Smooth muscle cell of the brain vasculature (primary cell): Measurements from ENCODE around the gene FBXO11.

ENCODE experiments used
- DNase-seq: peaks from one replicate; pipeline ENCODE4 v3.0.0-alpha.2; 2012; ENCODE audit warnings: low read depth, low spot score

The FBXO11 gene

DNA sequence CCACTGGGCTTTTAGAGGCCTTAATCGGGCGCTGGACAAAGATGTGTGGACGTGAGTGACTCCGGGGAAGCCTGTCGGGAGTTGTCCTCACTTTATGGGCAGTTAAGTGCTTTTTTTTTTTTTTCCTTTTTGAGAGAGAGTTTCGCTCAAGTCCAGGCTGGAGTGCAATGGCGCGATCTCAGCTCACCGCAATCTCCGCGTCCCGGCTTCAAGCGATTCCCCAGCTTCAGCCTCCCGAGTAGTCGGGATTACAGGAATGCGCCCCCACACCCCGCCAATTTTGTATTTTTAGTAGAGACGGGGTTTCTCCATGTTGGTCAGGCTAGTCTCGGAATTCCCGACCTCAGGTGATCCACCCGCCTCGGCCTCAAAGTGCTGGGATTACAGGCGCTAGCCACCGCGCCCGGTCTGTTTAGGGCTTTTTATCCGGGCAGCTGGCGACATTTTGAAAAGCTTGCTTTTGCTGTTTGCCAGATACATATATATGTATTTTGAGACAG is 121.9 kb downstream of the FBXO11 start:
- no peak for DNase-seq

DNA sequence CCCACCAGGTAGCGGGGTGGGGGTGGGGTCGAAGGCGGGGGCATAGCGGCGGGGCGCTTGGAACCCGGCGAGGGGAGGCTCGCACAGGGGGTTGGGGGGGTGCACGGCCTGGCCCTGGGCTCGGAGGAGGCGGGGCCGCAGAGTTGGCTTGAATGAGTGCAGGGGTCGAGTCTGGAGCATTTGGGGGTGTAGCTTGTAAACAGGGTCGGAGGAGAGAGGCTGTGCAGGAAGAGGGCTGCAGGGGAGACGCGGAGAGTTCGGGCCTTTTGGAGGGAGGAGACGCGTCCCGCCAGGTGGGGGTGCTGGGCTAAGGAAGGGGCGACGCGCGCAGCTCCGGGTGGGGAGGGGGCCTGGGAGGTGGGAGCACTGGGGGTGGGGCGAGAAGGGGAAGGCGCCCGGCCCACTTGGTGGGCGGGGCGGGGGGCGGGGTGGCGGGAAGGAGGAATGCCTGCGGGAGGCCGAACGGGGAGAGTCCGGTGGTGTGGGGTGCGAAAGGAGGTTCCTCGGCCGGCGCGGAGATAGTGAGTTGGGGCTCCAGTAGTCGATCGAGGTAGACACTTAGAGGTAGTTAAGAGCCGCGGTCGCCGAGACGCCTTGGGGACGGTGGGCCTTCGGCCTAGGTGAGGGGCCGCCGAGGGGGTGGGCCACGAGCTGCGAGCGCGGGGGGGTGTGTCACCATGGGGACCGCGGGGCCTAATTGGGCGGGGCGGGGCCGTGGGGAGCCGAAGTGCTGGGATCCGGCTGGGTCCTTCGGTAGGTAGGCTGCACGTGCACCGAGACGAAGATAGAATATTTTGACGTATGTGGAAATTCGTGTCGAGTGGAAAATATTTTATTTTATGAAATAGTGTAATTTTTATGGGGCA is 122.6 kb downstream of the FBXO11 start:
- no peak for DNase-seq

DNA sequence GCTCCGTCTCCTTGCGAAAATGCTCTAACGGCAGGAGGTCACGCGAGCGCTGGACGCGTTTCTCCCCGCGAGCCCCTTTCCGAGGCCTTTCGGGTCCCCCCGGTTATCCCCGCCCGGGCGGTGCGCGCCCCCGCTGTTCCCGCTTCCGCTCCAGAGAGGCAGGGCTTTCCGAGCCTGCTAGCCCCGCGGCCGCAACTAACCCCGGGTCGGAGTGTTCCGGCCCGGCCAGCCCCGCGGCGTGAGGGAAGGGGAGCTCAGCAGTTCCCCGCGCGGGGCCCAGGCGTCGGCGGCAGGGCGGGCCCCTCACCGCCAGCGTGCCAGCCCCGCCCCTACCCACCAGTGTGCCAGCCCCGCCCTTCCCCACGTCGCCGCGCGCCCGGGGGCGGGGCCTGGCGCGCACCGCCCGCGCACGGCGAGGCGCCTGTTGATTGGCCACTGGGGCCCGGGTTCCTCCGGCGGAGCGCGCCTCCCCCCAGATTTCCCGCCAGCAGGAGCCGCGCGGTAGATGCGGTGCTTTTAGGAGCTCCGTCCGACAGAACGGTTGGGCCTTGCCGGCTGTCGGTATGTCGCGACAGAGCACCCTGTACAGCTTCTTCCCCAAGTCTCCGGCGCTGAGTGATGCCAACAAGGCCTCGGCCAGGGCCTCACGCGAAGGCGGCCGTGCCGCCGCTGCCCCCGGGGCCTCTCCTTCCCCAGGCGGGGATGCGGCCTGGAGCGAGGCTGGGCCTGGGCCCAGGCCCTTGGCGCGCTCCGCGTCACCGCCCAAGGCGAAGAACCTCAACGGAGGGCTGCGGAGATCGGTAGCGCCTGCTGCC is 123.4 kb downstream of the FBXO11 start, which contains the start of gene MSH6:
TSS of gene MSH6 (plus strand) at position 475 of the 815 bp plus-strand sequence. CDS start at position 564, 89 bp downstream.
- peak; percentile 62 for DNase-seq

DNA sequence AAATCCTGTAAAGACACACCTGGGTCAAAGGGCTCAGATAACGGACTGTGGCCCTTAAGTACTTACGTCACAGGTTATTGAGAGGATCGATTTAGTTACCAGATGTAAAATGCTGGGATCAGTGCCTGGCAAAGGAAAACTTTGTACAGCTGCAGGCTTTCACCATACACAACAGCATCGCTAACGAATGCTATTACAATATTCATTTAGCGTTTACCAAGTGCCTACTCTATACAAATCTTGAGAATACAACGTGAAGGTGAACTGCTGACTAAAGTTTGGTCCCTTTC is 124.0 kb downstream of the FBXO11 start:
- DNase-seq = no peak

DNA sequence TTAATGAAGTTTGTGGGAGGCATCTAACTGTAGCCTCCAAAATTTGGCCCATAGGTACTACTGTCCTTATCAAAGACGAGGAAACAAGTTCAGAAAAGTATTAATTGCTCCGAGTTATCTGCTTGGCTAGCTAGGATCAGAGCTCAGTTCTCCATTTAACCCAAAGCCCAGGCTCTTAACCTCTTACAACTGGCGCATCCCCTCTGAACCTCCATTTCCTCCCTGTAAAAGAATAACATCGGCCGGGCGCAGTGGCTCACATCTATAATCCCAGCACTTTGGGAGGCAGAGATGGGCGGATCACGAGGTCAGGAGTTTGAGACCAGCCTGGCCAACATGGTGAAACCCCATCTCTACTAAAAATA is 126.9 kb downstream of the FBXO11 start:
- no peak for DNase-seq

DNA sequence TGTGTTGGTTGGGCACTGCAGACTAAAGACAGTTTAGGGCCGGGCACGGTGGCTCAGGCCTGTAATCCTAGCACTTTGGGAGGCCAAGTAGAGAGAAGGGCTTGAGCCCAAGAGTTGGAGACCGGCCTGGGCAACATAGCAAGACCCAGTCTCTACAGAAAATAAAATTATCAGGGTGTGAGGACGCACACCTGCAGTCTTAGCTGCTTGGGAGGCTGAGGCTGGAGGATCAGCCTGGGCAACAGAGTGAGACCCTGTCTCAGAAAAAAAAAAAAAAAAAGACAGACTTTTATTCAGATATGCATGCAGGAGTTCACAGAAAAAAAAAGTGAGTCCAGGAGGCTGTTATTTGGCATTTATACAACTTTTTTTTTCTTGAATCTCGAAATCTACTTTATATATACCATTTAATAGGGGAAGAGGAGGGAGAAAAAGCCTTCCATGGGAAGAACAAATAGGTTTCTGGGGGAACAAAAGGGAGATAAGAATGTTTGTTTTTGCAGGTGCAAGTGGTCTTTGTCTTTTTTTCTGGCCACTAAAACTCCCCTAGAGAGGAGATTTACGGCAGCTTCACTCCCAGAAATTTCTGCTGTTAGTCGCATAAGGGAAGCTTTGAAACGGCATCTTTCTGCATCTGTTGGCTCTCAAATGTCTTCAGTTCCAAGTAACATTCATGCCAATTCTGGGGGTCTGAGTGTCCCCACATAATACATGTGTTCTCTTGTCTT is 127.4 kb downstream of the FBXO11 start:
- DNase-seq = no peak

DNA sequence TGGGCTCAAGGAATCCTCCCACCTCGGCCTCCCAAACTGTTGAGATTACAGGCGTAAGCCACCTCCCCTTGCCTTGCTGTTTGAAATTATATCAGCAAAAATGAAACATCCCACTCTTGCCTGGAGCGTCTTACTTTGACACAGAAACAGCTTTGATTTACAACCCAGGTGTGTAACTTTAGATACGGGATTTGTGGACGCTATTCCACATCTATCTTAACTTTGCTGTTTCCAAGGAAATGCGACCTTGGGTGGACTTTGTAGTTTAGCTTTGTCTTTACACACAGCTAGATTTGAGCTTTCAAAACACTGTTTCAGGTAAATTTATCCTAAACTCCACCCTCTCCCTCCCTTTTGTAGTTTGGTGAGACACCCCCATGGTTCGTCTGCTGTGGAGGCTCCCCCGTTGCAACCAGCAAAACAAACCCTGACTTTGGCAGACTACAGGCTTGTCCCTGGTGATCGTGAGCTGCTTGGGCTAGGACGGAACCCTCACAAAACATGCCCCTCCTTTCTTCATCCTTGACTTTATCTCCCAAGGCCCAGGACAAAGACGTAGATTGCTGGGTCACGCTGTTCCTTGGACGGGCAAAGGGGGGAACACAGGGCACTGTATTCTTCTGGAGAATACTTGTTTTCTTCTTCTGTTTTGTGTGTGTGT is 128.9 kb downstream of the FBXO11 start:
- DNase-seq = no peak

DNA sequence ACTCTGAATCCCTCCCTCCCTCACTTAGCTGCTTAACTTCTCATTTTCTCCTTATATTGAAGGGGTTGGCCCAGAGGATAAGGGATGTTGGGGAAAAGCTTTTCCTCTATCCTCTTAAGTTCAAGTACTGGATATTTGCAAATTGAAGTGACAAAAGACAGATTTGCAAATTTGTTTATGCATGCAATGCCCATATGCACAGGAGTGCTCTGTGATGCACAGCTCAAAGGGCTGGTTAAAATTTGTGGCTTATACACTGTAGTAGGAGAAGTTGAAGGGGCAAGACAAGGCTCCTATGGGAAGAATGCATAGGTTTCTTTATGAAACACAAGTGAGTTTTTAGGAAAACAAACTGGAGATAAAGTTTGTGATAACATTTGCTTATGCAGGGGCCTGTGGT is 131.7 kb downstream of the FBXO11 start:
- DNase-seq = no peak

DNA sequence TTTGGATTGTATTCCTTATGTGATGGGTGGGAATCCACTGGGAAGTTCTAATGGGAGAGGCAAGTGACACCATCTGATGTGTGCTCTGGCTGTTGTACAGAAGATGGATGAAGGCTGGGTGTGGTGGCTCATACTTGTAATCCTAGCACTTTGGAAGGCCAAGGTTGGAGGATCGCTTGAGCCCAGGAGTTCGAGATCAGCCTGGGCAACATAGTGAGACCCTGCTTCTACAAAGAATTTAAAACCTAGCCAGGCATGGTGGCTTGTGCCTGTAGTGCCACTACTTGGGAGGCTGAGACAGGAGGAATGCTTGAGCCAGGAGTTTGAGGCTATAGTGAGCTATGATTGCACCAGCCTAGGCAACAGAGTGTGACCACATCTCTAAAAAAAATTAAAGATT is 134.0 kb downstream of the FBXO11 start:
- DNase-seq = no peak

DNA sequence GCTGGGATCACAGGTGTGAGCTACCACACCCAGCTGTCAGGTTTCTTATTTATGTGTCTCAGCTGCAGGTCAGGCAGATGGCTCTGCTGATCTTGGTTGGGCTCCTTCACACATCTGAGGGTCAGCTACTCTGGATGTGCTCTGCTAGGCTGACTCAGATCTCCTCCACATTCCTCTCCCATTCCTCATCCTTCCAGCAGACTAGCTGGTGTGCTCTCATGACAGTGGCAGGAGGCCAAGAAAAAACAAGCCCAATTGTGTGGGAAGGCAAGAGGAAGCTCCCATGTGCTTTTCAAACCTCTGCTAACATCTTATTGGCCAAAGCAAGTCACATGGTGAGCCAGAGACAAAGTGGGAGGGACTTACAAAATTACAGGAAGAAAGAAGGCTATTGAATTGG is 135.1 kb downstream of the FBXO11 start:
- DNase-seq = no peak

DNA sequence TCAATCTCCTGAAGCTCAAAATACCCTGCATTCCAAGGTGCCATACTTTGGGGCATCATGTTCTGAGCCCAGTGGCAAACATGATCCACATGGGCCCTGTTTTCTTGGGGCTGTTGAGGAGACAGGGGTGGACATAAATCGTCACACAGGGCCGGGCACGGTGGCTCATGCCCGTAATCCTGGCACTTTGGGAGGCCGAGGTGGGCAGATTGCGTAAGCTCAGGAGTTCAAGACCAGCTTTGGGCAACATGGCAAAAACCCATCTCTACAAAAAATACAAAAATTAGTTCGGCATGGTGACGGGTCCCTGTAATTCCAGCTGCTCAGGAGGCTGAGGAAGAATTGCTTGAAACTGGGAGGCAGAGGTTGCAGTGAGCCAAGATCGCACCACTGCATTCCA is 137.0 kb downstream of the FBXO11 start:
- DNase-seq = no peak

DNA sequence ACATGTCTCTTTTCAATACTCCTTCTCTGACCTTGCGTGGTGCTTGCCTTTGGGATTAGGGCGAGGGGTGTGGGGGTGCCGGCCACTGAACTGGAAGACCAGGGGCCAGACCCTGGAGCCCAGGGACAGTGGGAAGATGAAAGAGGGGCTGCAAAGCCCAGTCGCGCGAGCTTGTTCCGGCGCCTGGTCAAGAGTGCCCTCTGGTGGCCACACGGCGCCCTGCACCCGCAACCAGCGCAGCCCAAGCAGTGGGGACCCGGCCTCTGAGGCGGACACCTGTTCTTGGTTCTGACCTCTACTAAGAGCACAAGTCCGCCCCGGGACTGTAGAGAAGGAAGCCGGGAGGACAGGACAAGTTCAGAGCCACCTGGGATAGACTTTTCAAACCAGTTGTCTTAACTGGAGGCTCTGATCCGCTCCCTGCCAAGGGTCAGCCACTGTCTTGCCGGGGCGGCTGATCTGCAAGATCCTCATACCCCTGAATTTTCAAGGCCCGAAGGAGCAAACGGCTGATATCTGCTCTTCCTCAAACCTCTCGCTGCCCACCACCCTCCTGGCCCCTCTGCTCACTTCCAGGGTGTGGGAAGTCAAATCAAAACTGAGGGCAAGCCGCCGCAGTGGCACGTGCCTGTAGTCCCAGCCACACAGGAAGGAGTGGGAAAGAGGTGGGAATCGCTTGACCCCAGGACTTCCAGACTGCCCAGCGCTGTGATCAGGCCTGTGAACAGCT is 138.3 kb downstream of the FBXO11 start:
- no peak for DNase-seq

DNA sequence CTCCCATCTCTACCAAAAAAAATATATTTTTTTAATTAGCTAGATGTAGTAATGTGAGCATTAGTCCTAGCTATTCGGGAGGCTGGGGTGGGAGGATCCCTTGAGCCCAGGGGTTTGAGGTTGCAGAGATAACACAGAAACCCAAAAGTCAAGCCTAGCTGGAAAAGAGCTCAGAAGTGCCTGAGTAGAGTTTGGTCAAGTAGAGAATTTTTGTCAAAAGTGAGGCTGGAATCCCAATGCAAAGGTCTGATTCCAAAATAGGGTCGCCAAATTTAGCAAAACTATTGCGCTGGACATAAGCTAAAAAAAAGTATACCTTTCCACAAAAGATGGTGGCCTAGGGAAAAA is 138.8 kb downstream of the FBXO11 start:
- no peak for DNase-seq

DNA sequence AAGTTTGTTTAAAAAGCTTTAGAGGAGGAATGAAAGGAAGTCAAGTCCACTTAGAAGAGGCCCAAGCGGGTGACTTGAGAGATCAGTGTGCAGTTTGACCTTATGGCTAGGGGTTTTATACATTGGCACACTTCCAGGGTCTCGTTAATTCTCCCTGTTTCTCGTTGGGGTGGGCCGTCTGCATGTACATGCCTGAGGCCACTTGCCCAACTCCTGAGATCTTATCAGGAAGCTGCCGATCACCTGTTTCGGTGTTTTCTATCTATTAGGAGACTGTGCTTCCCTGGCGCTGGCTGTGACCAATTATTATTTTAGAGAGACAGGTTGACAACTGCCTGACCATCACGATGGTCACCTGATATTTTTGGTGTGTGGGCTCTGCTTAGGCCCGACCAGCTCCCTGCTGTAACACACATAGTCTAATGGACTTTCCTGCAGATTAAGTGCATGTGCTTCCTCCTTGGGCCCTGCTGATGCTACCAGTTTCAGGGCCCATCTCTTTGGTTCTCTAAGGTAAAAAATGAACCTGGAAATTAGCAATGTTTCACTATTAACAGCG is 154.4 kb downstream of the FBXO11 start:
- no peak for DNase-seq

DNA sequence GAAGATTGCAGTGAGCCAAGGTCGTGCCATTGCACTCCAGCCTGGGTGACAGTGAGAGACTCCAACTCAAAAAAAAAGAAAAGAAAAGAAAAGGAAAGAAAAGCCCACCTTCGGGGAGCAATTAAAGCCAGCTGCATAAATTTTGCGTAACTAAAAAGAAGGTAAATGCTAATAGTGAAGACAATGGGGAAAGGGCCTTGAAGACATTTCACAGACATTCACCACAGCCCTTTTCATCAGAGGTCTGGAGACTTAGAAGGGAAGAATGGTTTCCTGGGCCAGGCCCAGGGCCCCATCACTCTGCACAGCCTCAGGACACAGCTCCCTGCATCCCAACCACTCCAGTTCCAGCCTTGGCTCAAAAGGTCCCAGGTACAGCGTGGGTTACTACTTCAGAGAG is 158.4 kb downstream of the FBXO11 start:
- no peak for DNase-seq

DNA sequence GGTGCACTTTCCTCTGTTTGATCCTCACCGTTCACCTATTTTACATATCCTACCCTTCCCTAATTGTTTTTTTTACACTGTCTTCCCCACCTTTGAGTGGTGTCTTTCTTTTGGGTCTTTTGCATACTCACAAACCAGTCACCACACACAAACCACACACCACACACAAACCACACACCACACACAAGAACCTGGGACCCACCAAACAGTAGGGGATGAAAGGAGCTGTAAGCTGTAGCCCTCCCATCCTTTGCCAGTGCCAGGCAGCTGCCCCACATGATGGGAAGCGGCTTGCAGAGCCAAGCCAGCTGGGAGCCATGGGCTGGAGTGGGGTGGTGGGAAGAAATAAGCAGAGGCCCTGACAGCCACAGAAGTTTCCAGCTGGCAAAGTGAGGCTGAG is 162.2 kb downstream of the FBXO11 start:
- no peak for DNase-seq

DNA sequence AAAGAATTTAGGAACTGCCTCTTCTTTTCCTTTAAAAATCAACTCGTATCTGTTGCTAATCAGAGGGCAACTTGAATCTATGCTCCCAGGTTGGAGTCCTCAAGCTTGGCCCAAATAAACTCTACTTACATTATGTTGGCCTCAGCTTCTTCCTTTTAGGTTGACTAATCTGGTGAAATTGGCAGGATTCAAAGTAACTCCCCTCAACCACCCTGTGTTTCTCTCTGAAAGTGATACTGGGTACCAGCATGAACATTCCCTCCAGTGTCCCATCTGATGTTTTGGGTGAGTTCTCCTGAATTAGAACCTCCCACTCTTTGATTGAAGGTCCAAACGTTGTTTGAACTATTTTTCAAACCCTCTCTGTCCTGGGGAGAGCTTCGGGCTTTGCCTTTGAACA is 164.7 kb downstream of the FBXO11 start:
- no peak for DNase-seq

DNA sequence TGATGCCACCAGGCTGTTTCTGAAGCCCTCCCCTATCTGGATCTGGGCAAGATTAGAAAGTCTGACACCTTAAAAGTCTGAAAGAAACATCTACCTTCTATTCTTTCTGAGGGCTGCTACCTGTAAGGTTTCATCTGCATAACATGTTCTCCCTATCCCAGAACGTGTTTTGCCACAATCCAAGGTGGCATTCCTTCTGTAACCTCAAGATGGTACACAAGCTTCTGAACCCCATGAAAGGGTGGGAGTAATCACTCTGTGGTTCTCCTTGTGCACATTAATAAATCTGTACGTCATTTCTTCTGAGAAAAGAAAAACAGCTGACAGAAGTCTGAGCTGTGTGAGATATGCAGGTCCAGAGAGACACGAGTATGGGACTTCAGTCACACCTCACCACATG is 165.2 kb downstream of the FBXO11 start:
- no peak for DNase-seq
